Ovary (tissue), 3 donors: ENCODE data around the gene TEKT1.

ENCODE experiments used
- POLR2A ChIP-seq: fragments of 450-650 bp; IDR thresholded peaks from one replicate; pipeline ENCODE4 v1.6.1; 2017; ENCODE audit warnings: antibody characterized with exemption, mild to moderate bottlenecking, moderate library complexity
- TF ChIP-seq, protein P1 (sequence below), 3 donors: fragments of 450-650 bp in 2 of 3; fragments of 200-600 bp in 1 of 3; IDR thresholded peaks; one replicate each; pipeline versions ENCODE4 v1.5.1 to v1.8.0; 2016 to 2022; ENCODE audit warnings: antibody characterized with exemption in 3 of 3, mild to moderate bottlenecking in 1 of 3
- donor health status: DM: no; HTN: no; CAD: no.

DNA sequence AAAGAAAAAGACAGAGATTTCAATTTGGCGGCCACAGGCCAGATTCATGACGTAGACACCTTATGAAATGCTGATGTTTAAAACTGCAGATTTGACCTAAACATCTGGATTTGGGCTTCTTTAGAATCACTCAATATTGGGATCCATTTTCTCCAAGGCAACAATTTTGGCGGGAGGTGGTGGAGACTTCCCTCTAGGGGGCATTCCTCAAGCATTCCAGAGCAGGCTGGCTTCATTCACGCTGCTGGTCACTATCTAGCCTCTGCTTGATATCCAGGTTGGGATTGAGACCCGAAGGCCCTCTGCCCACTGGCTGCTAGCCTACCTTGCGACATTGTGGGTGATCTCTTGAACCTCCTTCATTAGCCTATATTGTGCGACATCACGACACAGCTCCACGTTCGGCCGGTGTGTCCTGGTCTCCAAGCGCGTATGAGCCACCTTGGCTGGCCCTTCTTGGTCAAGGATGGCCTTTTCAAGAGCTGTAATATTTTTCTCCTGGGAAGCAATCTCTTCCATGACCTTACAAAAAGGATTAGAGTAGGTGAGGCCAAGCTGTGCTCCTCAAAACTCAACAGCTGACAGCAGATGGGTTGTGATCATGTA lies 31.0 kb downstream of the TEKT1 start:
- TF ChIP-seq, protein P1, sequence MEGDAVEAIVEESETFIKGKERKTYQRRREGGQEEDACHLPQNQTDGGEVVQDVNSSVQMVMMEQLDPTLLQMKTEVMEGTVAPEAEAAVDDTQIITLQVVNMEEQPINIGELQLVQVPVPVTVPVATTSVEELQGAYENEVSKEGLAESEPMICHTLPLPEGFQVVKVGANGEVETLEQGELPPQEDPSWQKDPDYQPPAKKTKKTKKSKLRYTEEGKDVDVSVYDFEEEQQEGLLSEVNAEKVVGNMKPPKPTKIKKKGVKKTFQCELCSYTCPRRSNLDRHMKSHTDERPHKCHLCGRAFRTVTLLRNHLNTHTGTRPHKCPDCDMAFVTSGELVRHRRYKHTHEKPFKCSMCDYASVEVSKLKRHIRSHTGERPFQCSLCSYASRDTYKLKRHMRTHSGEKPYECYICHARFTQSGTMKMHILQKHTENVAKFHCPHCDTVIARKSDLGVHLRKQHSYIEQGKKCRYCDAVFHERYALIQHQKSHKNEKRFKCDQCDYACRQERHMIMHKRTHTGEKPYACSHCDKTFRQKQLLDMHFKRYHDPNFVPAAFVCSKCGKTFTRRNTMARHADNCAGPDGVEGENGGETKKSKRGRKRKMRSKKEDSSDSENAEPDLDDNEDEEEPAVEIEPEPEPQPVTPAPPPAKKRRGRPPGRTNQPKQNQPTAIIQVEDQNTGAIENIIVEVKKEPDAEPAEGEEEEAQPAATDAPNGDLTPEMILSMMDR (IDR thresholded peaks at IDR 0.05), result no peak
- no peak for TF ChIP-seq POLR2A
